HG03354 (cell line): ENCODE data around the gene DHX35.
"Not testable (repeated sequence)": the region's sequence is repeated elsewhere in the genome, so short reads cannot be mapped to it uniquely, and the experiment has no call there.

Experiments used
- ATAC-seq: cut with Tn5 transposase; IDR thresholded peaks from one replicate; pipeline ENCODE4 v1.9.1; 2021; ENCODE audit warnings: mild to moderate bottlenecking; ENCODE audit not compliant: unreplicated experiment, poor library complexity, severe bottlenecking

DHX35 gene

DNA sequence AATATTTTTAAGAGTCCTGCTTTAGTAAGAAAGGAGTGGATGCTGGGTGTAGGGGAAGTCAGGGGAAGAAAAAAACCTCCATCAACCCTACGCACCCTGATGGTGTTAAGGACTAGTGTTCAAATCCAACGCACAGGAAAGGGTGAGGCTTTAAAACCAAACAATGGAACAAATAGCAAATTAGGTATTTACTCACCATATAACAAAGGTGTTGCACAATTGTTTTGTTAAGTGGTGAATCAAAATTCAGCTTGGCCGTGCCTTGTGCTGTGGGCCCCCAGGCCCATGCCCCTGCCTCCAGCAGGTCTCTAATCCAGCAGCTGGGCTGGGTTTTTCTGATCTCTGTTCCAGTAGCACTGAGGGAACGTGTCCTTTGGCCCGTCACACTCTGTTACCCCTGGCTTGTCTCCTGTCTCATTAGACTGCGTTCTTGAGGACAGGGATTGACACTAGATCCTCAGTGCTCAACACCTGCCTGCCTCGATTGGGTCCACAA lies 24.1 kb upstream of the DHX35 start:
- no peak for ATAC-seq

DNA sequence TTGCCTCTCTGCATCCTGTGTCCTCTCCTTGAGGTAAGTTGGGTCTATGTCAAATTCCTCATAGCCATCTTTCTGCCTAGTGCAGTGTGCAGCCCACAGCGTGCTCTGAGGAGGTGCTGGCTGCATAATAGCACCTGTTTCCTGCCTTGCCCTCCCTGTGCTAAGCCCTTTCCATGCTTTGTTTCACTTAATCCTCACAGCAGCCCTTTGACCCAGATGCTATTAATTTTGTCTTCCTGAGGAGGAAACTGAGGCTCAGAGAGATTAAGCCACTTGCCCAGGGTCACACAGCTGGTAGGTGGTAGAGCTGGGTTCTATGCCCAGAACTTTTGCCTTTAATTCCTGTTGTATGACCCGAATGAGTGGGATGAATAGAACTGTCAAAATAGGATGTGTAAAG lies 22.5 kb upstream of the DHX35 start:
- no peak for ATAC-seq

DNA sequence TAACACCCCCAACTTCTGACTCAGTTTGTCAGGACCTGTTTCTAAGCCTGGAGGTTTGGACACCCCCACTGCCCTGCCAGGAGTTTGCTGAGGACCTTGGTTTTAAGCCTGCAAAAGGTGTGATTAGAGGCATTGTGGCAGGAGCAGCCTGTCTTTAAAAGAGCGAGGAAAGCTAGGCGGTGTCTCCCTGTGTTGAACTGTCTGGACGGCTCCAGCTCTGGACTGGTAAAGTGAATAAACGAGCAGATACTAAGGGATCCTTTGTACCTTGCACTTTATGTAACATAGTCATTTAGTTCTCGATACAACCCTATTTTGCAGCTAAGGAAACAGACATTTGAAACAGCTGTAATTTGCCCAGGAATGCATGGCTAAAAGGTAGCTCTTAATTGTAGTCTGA lies 21.5 kb upstream of the DHX35 start:
- ATAC-seq, result no peak

DNA sequence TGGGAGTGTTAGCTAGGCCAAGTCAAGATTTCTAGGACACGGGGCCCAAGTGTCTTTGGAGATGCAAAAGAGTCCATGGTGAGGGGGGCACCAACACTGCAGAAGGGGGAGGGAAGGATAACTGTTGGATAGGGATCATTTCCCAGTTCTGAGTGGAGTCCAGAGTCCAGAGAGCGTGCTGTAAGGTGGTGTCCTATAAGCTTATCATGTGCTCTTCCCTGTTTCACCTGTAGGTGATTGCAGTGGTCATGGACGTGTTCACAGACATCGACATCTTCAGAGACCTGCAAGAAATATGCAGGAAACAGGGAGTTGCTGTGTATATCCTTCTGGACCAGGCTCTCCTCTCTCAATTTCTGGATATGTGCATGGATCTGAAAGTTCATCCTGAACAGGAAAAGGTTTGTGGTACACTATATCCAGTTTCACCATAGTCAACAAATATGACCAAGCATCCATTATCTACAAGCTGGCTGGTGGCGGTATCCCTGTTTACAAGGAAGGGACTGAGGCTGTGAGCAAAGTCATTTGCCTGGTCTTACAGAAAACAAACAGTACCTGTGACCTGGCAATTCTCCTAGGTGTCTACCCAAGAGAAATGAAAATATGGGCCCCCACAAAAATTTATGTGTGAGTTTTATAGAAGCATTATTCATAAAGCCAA lies 20.3 kb upstream of the DHX35 start:
- no peak for ATAC-seq

DNA sequence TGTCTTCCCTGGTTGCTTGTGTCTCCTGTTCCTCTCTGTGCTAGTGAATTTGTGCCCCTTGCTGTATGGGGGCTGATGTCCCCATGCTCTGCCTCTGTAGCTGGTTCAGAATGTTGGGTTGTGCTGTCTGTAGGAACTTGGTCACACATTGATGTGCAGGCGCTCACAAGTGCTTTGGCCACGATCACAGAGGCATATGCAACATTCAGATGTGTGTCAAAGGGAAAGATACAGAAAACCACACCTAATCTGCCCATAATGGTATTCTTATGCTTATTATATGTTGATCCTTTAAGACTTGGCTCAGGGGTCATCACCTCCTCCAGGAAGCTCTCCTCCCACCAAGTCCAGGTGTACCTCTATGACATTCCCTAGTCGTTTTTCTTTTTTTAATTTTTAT lies 17.1 kb upstream of the DHX35 start:
- no peak for ATAC-seq

DNA sequence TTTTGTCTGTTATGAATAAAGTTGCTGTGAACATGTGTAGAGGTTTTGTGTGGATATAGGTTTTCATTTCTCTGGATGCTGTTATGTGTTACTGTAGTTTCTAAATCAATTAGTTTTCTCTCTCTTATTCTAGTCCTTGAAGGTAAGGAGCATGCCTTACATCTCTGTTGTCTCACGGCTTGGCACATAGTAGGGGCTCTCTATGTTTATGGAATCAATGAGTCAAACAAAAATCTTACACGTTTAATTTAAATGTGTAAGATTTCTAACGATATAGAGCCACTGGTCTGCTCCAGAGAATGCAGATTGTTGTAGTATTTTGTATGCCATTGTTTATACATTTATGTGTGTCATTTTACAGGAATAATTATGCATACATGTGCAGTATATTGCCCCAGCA lies 15.3 kb upstream of the DHX35 start:
- no peak for ATAC-seq

DNA sequence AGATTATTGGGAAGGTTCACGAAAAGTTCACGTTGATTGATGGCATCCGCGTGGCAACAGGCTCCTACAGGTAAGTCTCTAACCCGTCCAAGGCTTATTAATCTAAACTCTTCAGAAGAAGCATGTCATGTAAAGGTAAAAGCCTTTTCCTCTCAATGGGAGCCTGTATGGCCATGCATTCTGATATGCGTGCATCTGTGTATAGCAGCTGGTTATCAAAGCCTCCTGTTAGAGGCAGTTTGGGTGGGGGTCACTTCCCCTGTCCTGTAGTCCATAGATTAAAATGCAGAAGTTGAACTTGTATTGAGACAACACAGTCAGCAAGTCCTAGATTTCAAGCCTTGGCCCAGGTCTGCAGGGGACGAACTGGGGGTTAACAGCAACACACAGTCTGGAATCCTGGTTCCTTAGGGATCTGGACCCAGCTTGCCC lies 14.2 kb upstream of the DHX35 start:
- ATAC-seq, result no peak

DNA sequence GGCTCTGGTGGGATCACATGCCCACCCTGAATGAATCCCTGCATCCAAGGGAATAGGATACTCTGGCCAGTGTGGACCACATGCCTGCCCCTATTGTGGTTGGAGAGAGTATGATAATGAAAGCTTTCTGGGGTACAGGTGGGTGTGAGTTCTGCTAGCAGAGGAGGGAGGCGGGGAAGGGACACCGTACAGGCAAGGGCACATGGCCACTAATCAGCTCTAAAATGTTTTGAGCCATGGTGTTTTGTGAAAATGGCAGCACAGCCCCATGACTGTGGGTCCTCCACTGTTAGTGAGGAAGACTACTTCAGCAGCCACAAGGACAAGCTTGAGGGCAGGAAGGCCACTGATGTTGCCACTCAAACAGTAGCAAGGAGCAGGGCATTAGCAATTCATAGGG lies 11.9 kb upstream of the DHX35 start:
- no peak for ATAC-seq

DNA sequence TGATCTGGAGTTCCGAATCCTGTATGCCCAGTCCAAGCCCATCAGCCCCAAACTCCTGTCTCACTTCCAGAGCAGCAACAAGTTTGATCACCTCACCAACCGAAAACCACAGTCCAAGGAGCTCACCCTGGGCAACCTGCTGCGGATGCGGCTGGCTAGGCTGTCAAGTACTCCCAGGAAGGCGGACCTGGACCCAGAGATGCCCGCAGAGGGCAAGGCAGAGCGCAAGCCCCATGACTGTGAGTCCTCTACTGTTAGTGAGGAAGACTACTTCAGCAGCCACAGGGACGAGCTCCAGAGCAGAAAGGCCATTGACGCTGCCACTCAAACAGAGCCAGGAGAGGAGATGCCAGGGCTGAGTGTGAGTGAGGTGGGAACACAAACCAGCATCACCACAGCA lies 10.5 kb upstream of the DHX35 start:
- no peak for ATAC-seq

DNA sequence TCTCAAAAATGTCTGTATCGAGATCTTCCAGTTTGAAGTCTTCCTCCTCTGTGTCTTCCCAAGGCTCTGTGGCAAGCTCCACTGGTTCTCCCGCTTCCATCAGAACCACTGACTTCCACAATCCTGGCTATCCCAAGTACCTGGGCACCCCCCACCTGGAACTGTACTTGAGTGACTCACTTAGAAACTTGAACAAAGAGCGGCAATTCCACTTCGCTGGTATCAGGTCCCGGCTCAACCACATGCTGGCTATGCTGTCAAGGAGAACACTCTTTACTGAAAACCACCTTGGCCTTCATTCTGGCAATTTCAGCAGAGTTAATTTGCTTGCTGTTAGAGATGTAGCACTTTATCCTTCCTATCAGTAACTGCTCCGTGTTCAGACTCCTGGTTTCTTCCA lies 10.0 kb upstream of the DHX35 start:
- no peak for ATAC-seq

DNA sequence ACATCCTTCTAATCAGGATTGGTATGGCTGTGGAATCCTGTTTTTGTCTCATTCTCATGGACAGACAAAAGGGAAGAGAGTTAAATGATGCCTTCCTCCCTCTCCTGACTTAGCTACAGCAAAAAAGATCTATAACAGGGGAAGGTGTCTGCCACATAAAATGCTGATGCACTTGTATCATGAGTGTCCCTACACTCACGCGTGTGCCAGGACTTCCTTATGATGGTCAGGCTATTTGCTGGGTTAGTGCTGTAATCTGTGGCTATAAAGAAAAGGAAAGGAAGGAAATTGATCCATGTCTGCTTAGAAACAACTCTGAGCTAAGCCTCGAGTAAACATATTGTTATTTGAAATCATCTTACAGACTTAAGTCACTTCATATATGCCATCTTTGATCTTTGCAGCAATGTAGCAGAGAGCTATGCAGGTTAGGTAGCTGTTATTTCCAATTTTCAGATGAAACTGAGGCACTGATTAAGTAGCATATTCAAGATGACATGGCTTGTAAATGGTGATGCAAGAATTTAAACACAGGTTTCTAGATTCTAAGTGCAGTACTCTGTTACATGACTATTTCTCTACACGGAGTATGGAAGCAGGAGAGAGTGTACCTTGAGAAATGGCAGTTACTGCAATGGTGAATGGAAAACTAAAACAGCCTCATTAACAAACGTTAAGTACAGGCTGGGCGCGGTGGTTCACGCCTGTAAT lies 8.4 kb upstream of the DHX35 start:
- ATAC-seq, result no peak

DNA sequence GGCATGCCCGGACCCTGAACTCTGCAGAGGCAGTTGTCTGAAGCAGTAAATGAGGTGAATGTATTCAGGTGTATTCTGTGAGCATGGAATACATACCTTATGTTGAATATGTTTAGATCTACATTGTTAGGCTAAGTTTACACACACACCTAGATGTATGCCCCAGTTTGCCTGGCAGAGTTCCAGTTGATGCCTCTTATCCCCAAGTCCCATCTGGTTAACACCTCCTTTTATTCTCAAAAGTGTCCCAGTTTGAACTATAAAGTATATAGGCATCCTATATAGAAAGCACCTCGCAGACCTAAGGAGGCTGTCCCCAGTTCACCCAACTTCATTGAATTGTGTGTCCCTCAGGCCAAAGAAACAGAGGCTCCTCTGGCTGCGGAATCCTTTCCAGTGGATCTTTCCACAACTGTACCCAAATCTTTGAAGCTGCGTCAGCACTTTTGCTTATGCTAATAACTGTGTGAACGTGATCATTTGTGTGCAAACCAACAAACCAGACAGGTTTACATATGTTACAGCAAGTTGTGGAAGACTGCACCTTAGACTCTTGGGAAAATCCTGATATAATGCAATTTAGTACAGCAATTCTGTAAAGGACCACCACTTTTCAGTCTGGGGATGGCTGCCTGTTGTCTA lies 4.8 kb upstream of the DHX35 start:
- no peak for ATAC-seq

DNA sequence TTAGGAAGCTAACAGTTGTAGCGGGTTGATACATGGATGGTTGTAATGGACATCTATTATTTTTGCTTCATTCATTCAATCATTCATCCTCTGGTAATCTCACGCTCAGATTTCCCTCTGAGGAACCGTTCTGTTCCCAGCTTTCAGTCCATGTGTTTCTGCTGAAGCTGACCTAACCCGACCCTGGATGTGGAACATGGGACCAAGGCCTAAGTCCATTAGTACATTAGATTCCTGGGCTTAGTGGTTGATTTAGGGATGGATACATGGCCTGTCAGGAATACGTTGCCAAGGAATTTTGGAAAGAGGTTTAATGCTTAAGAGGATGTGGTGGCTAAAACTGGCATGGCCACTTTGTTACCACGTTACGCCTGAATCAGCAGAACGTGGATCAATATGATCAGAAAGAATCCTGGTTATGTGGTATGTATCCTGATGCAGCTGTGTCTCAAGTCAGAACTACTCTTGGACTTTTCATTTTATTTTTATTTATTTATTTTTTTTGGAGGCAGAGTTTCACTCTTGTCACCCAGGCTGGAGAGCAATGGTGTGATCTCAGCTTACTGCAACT lies 4.1 kb upstream of the DHX35 start:
- ATAC-seq, result no peak

DNA sequence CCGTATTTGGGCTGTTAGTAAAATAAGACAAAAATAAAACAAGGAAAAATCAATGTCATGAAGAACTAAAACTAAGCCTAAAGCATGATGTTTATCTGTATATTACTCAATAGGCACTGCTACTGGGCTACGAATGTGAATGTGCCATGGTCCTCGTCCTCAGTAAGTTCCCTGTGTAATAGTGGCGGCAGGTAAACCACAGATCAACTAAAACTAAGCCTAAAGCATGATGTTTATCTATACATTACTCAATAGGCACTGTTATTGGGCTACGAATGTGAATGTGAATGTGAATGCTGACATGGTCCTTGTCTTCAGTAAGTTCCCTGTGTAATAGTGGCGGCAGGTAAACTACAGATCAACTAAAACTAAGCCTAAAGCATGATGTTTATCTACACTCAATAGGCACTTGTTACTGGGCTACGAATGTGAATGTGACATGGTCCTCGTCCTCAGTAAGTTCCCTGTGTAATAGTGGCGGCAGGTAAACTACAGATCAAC lies 1.9 kb upstream of the DHX35 start:
- not testable (repeated sequence) for ATAC-seq

DNA sequence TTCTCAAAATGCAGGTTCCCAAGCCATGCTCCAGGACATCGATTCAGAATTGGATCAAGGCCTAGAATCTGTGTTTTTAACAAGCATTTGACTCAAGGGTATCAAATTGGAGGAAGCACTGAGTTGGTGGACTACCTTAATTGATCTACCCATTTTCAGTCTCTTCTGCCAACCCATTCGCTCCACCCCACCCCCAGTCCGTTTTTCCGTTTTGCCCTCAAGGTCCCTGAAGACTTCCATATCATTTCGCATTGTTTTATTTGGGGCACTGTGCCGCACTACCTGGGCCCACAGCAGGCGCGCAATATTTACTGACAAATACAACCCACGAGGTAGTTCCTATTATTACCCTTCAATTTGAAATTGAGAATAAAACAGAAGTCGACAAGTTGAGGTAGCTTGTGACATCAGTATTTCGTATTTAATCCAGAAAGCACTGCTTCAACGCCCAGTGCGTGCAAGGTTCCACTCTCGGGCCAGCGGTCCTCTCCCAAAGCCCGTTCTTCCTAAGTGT lies 557 bp upstream of the DHX35 start:
- ATAC-seq, result no peak

DNA sequence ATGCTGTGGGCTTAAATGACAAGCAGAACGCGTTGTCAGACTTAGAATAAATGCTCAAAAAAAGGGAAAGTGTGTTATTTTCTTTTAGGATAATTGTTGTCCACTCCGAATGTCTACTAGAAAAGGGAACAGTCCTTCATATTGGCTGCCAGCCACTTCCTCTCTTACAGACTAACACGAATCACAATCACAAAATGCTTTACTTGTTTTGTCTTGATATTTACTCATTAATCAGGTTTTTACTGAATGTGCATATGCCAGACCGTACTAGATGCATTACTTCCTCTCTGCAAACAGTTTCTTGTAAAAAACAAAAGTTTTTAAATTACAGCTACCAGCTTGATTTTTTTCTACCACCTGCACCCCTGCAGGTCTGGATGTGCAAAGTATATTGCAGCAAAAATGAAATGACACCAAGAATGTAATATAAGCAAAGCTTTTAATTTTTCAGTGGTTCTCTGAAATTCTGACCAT lies 821 bp downstream of the DHX35 start:
- ATAC-seq, result no peak

DNA sequence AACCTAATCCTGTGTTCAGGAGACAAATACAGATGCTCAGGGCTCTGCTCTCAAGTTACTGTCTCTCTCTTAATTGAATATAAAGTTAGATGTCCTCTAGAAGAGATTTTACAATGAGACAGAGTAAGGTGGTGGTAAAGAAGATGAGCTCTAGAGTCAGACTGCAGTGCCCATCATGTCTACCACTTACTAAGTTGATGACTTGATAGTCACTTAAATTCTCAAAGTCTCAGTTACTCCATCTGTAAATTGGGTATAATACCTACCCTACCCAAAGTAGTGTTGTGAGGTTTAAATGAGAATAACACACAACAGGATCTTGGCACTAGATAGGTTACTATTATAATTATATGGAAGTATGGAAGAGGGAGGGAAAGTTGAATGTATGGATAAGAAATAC lies 1.6 kb downstream of the DHX35 start:
- no peak for ATAC-seq

DNA sequence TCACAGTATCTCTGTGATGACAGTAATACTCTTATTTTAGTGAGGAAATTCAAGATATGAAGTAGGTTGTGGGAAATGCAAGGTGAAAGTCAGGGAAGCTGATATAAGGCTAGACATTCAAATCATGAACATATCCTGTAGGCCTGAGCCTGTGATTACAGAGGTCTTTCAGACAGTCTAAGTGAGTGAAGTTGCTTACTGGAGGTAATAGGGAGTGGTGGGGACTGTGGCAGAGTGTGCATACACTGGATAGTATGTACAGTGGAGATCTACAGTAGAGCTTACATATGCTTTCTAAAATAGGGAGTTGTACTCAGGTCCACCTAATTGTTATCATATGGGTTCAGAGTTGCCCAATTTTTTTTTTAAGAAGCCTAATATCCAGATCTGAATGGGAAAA lies 3.1 kb downstream of the DHX35 start:
- no peak for ATAC-seq

DNA sequence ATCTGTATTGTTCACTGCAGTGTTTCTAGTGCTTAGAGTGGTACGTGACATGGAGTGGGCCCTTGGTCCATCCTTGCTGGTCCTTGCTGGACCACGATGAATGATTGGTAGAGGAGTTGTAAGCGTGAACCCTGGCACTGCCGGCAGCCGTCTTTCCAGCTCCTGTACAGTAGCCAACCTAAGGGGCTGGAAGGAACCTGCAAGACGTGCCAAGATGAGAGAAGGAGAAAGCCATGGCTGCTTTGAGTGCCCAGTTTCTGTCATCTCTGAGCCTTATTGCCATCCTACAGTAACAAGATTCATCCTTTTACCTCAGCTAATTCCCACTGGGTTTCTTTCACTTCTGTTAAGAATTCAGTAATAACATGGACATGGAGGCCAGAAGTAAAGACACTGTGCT lies 5.9 kb downstream of the DHX35 start:
- no peak for ATAC-seq

DNA sequence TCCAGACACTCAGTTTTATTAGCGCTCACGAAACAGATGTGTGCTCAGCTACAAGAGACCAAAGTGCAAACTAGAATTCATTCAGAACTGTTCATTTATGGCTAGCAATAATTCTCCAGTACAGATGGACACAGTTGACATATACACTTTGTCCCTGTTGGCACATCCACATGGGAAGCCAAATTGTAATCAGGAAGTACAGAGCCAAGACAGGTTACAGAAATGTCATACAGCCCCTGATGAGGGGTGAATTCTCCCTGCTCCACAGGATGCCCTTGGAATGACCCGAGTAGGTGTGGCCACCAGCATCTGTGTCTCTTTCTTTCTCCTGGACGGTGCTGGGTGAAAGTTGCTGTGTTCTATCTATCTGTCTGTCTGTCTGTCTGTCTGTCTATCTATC lies 7.6 kb downstream of the DHX35 start:
- ATAC-seq, result no peak
